ENCODE data around the gene KCNH3. TPM values are rescaled to one million over a fixed set of nuclear protein-coding genes. Genes with fewer than 3 reads are reported as not detected.

Gene KCNH3
- total and polyA plus RNA-seq, 3 donors from 2014 or later: 4.5 to 8.3 (median 4.5) TPM

DNA sequence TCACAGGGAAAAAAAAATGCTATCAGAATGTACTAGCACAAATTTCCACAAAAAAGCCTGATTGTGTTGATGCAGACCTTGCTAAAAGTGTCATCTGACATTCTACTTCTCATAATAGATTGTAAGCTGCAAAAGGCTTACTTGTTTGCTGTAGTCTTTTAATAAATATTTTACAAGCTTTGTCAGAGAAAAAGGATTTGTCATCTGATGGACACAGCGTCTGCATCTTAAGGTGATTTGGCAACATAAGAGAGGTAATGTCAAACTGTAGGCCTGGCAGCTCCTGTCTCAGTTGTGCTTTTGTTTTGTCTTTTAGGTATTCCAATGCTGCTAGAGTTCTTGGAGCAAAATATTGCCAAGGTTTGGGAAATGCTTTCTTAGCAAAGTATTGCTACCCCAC lies 26.3 kb upstream of the KCNH3 start:
- H3K4me3 ChIP-seq: no peak overlapping the region
- no peak overlapping the region for H3K27ac ChIP-seq
- no peaks in the 10 kb centered on the region for H3K36me3 ChIP-seq (ENCODE audit: low read depth, missing control alignments)
- H3K27me3 ChIP-seq: no peaks in the 10 kb centered on the region
- intact Hi-C loops (cut with DNase I; ENCODE audit: low total_unique reads): loop anchor here (10.0 kb wide), 1 partner anchor 168 kb away; the partner anchor contains the start of gene DNAJC22
- no peaks in the 10 kb centered on the region for H3K4me1 ChIP-seq
- no peak for TF ChIP-seq POLR2A (IDR thresholded peaks at IDR 0.05)
- TF ChIP-seq, protein P1, sequence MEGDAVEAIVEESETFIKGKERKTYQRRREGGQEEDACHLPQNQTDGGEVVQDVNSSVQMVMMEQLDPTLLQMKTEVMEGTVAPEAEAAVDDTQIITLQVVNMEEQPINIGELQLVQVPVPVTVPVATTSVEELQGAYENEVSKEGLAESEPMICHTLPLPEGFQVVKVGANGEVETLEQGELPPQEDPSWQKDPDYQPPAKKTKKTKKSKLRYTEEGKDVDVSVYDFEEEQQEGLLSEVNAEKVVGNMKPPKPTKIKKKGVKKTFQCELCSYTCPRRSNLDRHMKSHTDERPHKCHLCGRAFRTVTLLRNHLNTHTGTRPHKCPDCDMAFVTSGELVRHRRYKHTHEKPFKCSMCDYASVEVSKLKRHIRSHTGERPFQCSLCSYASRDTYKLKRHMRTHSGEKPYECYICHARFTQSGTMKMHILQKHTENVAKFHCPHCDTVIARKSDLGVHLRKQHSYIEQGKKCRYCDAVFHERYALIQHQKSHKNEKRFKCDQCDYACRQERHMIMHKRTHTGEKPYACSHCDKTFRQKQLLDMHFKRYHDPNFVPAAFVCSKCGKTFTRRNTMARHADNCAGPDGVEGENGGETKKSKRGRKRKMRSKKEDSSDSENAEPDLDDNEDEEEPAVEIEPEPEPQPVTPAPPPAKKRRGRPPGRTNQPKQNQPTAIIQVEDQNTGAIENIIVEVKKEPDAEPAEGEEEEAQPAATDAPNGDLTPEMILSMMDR (IDR thresholded peaks at IDR 0.05): no peak
- no peak for DNase-seq
- 88 to 93% methylated on average over 1 of the region's 1 CpG for WGBS, 2 donors
- H3K9me3 ChIP-seq: no peaks in the 10 kb centered on the region

DNA sequence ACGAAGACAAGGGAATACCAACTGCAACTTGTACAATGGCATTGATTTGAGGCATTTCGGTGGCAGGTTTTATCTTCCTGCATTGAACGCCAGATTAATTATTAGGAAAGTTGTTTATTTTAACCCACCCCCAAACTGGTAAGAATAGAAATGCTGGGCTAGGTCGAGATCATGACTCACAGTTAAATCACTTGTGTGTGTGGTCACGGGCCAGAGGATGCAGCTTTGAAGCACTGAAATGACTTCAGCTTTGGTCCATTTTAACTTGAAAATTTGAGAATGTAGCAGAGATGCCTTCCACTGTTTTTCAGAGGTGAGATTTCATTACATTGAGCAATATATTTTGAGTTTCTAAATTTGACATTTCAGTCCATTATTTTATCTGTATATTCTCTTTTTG lies 23.6 kb upstream of the KCNH3 start:
- Histone ChIP-seq H3K27me3 (no peaks in the 10 kb centered on the region), H3K4me3 (no peak overlapping the region), H3K27ac (no peak overlapping the region), H3K4me1 (no peaks in the 10 kb centered on the region), H3K9me3 (no peaks in the 10 kb centered on the region), H3K36me3 (ENCODE audit: low read depth, missing control alignments) (no peaks in the 10 kb centered on the region)
- intact Hi-C loops (cut with DNase I; ENCODE audit: low total_unique reads): loop anchor here (10.0 kb wide), 1 partner anchor 170 kb away; the partner anchor contains the start of gene DNAJC22
- TF ChIP-seq POLR2A (IDR thresholded peaks at IDR 0.05): no peak
- no peak for DNase-seq
- 88 to 92% methylated on average over 5 of the region's 5 CpGs for WGBS, 2 donors

DNA sequence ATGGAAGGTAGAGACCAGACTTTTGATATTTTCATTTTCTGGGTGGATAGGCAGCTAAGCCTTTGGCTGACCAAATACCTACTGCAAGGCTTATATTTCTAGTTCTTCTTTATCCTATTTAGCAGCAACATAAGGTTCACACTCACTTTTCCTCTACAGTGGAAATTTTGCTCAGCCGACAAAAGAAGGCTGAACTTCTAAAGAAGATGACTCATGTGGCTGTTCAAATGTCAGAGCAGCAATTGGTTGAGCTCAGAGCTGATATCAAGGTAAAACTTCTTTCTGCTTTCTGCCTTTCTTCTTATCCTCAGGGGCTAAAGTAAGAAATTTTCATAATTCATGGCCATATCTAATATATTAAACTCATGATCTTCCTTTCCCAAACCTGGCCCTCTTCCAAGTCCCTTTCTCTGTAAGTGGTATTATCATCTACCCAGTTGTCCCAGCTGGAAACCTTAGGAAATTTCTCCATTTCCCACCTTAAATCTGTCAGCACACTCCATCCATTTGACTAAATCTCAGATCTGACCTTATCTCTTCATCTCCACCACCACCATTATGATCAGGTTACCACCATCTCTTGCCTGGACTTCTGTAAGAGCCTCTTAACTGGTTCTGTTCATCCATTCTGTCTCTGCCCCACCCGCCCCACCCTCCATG lies 19.8 kb upstream of the KCNH3 start:
- Histone ChIP-seq H3K36me3 (ENCODE audit: low read depth, missing control alignments) (no peaks in the 10 kb centered on the region), H3K27ac (no peak overlapping the region), H3K27me3 (no peaks in the 10 kb centered on the region), H3K9me3 (no peaks in the 10 kb centered on the region), H3K4me1 (no peaks in the 10 kb centered on the region), H3K4me3 (no peak overlapping the region)
- intact Hi-C loops (cut with DNase I; ENCODE audit: low total_unique reads): loop anchor here (10.0 kb wide), 1 partner anchor 174 kb away; the partner anchor contains the start of gene DNAJC22
- WGBS, 2 donors: 76 to 92% methylated on average over 2 of the region's 2 CpGs
- DNase-seq: no peak
- no peak for TF ChIP-seq POLR2A (IDR thresholded peaks at IDR 0.05)
- TF ChIP-seq, protein P1 (IDR thresholded peaks at IDR 0.05): no peak

DNA sequence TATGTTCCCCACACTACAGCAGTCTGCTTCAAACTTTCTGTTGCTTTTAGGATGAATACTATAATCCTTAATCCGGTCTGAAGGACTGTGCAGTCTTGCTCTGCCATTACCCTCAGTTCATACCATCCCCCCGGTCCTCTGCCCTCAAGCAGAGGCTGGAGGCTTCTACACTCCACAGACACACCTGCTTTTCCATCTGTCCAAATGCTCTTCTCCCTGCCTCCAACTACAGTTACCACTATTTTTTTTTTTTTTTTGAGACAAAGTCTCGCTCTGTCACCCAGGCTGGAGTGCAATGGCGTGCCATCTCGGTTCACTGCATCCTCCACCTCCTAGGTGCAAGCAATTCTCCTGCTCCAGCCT lies 19.3 kb upstream of the KCNH3 start:
- intact Hi-C loops (cut with DNase I; ENCODE audit: low total_unique reads): loop anchor here (10.0 kb wide), 1 partner anchor 175 kb away; the partner anchor contains the start of gene DNAJC22
- Histone ChIP-seq H3K36me3 (ENCODE audit: low read depth, missing control alignments) (no peaks in the 10 kb centered on the region), H3K4me3 (no peak overlapping the region)

DNA sequence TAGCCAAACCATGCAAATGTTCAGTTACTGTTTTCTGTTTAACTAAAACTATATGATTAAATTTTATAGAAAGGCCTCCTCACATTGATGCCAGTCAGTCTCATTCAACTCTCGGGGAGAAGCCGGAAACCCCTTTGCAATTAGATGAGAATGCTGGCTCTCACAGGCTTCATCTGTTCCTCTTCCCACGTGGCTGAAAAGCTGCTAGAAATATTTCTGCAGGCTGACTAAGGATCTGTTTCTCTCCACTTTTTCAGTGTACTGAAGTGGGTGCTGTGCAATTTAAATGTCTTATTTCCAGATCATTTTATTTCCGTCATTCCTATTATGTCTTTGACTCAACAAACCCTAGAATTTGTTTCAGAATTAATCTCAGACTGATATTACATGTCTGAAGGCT lies 17.4 kb upstream of the KCNH3 start:
- H3K27me3 ChIP-seq: no peaks in the 10 kb centered on the region
- no peak for TF ChIP-seq POLR2A (IDR thresholded peaks at IDR 0.05)
- TF ChIP-seq, protein P1 (IDR thresholded peaks at IDR 0.05): no peak
- no peak overlapping the region for H3K27ac ChIP-seq
- no peaks in the 10 kb centered on the region for H3K9me3 ChIP-seq
- H3K4me3 ChIP-seq: no peak overlapping the region
- no peaks in the 10 kb centered on the region for H3K36me3 ChIP-seq (ENCODE audit: low read depth, missing control alignments)
- intact Hi-C loops (cut with DNase I; ENCODE audit: low total_unique reads): no loop called here
- DNase-seq: no peak
- whole genome bisulfite sequencing, 2 donors: 74 to 76% methylated on average over 4 of the region's 4 CpGs
- H3K4me1 ChIP-seq: no peaks in the 10 kb centered on the region

More for the DNA sequence above, 19.3 kb upstream of the KCNH3 start:
- TF ChIP-seq, protein P1 (IDR thresholded peaks at IDR 0.05): no peak
- no peak for TF ChIP-seq POLR2A (IDR thresholded peaks at IDR 0.05)
- Histone ChIP-seq H3K9me3 (no peaks in the 10 kb centered on the region), H3K27me3 (no peaks in the 10 kb centered on the region), H3K4me1 (no peaks in the 10 kb centered on the region), H3K27ac (no peak overlapping the region)
- WGBS, 2 donors: 94 to 96% methylated on average over 5 of the region's 5 CpGs
- no peak for DNase-seq

All from testis (tissue), 3 donors.